Activated T-cell treated with anti-CD3 and anti-CD28 coated beads for 48 hours (primary cell): Measurements from ENCODE around the gene INO80E.
A peak's percentile ranks its signal among the peaks of the same experiment; 100 is the strongest.
"Not testable (repeated sequence)": the region's sequence is repeated elsewhere in the genome, so short reads cannot be mapped to it uniquely, and the experiment has no call there.

ENCODE experiments used
- DNase-seq: peaks from one replicate; pipeline ENCODE4 v3.0.0-alpha.2; 2020; ENCODE audit warnings: low read depth

Gene INO80E

DNA sequence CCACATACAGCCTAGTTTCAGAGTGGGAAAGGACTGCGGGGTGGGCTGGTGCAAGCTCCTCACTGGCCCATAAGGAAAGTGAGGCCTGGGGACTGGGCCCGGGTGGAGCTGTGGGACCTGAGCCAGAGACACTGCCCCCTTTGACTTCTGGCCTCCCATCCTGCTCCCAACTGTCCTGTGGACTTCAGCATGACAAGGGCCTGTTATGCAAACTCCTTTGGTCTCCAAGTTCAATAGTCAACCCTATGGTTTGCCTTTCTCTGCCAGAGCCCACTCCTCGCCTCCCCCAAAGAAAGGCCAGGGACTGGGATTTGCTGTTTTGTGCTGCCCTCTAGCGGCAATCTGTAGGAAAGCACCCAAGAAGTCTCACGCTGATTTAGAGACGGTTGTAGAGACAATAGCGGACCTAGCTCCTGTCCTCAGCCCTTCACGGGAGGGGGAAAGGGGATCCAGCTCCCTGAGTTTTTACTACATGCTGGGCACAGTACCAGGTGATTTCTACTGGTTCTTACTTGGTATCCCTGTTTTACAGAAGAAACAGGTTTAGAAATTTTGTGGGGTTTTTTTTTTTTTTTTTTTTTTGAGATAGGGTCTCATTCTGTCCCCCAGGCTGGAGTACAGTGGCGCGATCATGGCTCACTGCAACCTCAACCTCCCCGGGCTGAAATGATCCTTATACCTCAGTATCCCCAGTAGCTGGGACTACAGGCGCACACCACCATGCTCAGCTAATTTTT lies 36.2 kb downstream of the INO80E start:
- peak; percentile 58 for DNase-seq

DNA sequence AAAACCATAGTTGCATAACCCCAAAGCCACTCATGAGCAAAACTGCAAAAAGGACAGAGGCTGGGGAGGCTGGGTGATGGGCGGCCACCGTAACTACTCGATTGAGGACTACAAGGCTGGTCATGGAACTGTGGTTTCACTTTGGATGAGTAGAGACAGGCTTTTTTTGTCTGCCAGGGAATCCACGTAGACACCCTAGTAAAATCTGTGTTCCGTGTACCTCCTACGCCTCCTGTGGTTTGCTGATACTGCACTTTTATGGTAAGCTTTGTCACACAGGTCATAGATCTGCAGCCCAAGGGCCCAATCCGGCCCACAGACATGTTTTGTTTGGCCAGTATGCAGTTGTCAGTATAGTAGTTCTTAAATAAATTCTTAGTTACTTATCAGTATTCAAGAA lies 37.2 kb downstream of the INO80E start:
- DNase-seq: no peak

DNA sequence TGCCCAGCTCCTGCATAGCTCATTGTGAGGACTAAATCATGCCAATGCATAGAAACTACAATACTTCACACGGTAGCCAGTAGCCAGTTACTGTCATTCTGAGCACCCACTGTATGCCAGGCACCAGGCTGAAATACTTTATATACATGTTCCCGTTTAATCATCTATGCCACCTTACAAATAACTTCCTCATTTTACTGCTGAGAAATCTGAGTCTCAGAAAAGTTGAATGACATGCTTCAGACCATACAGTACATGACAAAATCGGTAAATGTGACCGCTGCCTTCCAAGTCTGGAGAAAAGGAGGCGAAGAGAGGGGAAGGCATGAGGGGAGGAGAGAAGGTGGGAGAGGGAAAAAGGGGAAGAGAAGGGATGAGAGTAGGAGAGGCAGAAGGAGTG lies 44.2 kb downstream of the INO80E start:
- no peak for DNase-seq

DNA sequence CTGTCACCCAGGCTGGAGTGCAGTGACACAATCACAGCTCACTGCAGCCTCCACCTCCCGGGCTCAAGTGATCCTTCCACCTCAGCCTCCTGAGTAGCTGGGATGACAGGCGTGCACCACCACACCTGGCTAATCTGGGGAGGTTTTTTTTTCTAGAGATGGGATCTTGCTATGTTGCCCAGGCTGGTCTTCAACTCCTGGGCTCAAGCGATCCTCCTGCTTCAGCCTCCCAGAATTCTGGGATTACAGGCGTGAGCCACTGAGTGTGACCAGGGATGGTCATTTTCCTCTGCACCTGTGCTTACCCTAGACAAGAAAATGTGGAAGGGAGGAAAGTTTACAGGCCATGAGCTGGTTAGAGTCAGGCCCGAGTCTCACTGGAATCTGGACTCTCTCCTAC lies 44.6 kb downstream of the INO80E start:
- not testable (repeated sequence) for DNase-seq

DNA sequence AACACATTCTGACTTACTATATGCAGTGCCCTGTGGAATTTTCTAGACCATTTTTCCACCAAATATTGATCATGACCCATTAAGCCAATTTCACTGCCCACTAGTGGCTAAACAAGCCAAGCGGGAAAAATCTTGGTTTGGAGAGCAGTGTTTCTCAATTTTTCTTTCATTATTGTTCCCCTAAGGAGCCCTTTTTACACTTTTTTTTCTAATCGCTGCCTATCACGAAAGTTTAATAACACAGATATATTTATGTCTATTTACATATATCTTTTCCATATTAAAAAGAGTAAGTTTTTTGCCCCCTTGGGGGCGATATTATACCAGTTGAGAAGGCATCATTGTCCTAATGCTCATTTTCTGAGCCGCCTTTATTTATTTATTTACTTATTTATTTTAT lies 45.8 kb downstream of the INO80E start:
- DNase-seq: no peak

DNA sequence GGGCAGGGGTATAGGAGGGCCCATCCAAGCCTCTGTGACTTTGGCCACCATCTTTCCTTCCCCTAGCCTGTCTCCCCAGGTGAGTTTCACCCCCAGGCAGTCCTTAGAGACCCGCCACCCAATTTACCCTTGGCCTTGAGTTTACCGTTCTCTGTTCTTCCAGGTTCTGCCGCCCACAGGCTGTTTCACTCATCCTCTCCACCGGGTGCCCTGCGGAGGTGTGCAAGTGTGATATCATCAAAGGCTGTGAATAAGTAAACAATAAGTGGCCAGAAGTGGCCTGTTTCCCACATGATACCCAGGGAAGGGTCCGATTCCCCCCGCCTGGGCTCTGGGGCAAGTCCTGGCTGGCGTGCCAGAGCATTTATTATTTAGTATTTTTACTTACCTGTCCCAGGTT lies 50.1 kb downstream of the INO80E start:
- no peak for DNase-seq

DNA sequence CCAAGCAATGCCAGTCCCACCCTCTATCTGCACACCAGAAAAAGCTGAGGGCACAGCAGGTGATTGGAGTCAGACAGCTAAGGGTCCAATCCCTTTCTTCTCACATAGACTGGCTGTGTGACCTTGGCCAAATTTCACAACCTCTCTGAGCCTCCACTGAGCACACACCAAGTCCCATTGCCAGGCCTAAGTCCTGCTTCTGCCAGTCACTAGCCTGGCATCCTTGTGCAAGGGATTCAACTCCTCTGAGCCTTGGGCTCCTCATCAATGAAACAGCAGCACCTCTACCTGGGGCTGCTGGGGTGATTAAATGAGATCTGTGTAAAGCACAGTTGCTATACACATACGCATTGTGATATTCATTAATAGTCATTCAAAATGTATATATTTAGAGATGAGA lies 50.5 kb downstream of the INO80E start:
- DNase-seq: no peak

DNA sequence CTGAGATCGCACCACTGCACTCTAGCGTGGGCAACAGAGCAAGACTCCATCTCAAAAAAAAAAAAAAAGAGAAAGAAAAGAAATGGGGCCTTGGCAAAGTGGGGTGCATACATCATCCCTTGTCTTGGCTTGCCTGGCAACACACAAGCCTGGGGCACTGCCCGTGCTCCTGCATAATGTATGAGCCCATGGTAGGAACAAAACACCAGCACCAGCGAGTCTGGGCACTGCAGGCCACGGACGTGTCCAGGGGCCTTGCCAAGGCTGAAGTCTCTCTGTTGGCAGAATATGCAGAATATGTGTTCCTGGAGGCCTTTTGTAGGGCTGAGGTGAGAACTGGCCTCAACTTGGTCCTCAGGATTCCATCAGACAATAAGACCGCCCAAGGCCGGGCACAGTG lies 53.8 kb downstream of the INO80E start:
- DNase-seq: no peak

DNA sequence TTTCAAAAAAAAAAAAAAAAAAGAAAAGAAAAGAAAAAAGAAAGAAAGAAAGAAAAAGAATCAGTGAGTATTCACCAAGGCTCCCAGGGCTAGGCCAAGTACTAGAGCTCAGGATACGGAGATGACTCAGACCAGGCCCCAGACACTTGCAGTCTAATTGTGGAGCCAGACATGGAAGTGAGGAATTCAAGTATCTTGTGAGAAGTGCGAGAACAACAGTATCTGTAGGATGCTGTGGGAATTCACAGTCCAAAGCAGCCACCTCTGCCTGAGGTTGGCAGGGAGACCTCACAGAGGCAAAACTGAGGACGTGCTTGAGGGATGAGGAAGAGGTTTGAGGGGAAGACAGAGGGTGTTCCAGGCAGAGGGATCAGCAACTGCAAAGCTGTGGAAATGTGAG lies 55.5 kb downstream of the INO80E start:
- no peak for DNase-seq

DNA sequence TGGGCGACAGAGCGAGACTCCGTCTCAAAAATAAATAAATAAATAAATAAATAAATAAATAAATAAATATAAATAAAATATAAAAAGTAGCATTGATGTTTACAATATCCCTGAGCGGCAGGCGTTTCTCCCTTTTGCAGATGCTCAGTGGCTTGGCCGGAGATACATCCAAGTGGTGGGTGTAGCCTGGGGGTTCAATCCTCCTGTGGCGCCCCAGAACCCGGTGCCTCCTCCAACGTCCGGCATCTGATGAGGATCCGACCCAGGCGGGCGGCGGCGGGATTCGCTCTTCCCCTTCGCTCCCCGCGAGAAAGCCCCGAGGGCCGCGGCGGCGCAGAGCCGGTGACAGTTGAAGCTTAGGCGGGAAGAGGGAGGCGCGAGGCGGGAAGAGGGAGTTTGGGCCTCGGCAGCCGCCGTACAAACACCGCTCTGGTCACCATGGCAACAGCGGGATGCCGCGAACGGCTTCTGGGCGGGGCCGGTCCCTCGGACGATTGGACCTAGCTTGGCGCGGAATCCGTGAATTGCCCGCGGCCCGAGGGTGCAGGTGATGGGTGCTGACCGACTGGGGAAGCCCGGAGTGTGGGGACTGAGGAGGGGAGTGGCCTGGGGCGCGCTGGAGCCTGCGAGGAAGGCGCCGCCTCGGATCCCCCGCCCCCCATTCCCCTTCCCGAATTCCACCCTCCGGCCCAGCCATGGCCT lies 56.8 kb downstream of the INO80E start:
- DNase-seq: peak; percentile 90

DNA sequence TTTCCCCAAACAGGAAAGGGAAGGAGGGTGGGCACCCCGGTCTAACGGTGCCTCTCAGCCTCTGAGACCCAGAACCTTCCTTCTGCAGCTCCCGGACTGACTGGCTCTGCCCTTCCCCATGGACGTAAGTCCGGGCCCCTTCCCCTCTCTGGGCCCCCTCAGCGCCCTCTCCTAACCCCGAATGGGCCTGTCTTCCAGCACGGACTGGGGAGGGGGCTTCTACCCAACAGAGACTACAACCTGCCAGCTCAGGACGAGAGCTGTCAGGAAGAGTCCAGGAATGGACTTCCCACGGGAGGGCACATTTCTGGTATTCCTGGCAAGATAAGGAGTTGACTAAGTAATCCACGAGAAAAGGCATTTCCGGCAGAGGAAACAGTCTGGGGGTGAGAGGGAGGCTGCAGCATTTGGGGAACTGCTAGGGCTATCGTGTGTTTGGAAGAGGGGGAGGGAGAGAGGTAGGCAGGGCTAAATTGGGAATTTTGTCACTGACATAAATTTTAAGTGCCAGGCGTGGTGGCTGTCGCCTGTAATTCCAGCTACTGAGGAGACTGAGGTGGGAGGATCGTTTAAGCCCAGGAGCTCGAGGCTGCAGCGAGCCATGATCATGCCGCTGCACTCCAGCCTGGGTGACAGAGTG lies 57.5 kb downstream of the INO80E start:
- no peak for DNase-seq

DNA sequence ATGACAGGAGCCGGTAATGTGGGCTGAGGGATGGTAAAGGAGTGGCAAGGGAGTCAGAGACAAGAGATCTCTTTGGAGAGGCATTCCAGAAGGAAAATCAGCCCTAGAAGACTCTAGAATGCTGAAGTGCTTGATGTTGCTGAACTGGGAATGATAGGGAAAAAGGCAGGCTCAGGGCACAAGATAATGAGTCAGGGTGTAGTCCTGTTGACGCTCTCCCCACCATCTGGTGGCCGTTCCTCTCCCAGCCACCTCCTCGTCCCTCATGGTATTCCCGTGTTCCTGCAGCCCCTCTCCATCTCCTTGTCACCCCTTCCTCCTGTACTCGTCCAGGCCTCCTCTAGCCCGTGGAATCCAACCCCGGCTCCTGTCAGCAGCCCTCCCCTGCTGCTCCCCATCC lies 58.4 kb downstream of the INO80E start:
- no peak for DNase-seq

DNA sequence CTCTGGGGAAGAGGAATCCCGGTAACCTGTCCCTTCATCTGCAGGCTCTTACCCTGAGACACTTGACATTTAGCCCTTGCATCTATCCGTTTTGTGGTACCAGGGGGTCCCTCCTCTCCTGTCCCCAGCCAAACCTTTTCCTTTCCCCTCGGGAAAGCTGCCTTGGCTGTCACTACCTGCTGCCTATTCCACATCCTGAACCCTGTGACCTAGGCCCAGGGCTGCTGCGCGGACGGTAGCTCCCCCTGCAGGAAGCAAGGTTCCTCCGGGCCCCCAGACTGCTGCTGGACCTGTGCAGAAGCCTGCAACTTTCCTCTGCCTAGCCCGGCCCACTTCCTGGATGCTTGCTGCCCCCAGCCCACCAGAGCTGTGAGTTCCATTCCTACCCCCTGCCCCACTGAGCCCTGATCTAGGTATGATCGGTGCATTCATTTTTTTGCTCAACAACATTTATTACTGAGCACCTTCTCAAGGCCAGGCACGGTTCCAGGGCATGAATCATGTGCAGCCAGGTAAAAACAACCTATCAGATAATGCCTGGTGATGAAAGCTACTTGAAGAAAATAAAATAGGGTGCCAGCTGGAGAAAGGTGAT lies 59.0 kb downstream of the INO80E start:
- DNase-seq: peak; percentile 60
